Neuron (in vitro differentiated cells): ENCODE measurements around the gene LENEP.

ENCODE experiments used
- H2AFZ ChIP-seq: one replicate; pipeline ENCODE4 v1.6.1; 2013; ENCODE audit warnings: low read depth, mild to moderate bottlenecking, inconsistent platforms, low read length, moderate library complexity
- H3K27me3 ChIP-seq: one replicate; pipeline ENCODE4 v1.6.1; 2013; ENCODE audit warnings: low read length; ENCODE audit not compliant: insufficient read depth
- H3K36me3 ChIP-seq: one replicate; pipeline ENCODE4 v1.6.1; 2013; ENCODE audit warnings: low read length; ENCODE audit not compliant: insufficient read depth
- H3K4me1 ChIP-seq: one replicate; pipeline ENCODE4 v1.6.1; 2013; ENCODE audit warnings: low read length; ENCODE audit not compliant: insufficient read depth
- H3K4me3 ChIP-seq: 2 replicates; pipeline ENCODE4 v1.5.1; 2013; ENCODE audit warnings: mild to moderate bottlenecking, low read length, moderate library complexity
- H3K9me3 ChIP-seq: one replicate; pipeline ENCODE4 v1.6.1; 2013; ENCODE audit warnings: low read length

Gene LENEP

DNA sequence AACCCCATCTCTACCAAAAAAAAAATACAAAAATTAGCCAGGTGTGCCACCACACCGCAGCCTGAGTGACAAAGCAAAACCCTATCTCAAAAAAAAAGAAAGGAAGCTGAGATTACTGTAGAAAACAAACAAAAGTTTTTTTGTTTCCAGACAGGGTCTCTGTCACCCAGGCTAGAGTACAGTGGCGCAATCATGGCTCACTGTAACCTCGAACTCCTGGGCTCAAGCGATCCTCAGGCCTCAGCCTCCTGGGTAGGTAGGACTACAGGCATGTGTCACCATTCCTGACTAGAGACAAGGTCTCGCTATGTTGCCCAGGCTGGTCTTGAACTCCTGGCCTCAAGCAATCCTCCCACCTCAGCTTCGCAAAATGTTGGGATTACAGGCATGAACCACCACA is 29.0 kb upstream of the LENEP start:
- Histone ChIP-seq H3K27me3 (no peaks in the 10 kb centered on the region), H3K36me3 (peaks cover 48% of the 10 kb centered on the region), H3K9me3 (no peaks in the 10 kb centered on the region), H3K4me3 (no peak overlapping the region), H3K4me1 (peaks cover 32% of the 10 kb centered on the region), H2AFZ (no peak overlapping the region)

DNA sequence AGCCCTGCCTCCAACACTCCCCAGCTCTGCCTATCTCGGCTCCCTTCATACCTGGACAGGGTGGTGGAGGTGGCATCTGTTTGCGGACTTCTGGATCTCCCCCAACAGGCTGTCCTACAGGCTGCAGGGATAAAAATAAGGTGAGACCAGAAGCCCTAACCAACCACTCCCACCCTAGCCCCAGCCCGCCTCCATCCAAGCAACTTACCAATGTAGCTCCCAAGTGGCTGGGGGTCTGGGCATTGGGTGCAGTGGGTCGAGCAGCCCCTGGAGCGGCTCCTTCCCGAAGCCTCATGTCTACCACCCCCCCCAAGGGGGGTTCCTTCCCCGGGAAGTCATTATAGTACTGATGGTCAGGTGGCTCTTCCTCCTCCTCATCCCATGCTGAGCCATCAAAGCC is 27.3 kb upstream of the LENEP start:
- Histone ChIP-seq H3K4me3 (no peak overlapping the region), H2AFZ (no peak overlapping the region), H3K36me3 (peaks cover 44% of the 10 kb centered on the region), H3K27me3 (no peaks in the 10 kb centered on the region), H3K9me3 (no peaks in the 10 kb centered on the region), H3K4me1 (peaks cover 41% of the 10 kb centered on the region)

DNA sequence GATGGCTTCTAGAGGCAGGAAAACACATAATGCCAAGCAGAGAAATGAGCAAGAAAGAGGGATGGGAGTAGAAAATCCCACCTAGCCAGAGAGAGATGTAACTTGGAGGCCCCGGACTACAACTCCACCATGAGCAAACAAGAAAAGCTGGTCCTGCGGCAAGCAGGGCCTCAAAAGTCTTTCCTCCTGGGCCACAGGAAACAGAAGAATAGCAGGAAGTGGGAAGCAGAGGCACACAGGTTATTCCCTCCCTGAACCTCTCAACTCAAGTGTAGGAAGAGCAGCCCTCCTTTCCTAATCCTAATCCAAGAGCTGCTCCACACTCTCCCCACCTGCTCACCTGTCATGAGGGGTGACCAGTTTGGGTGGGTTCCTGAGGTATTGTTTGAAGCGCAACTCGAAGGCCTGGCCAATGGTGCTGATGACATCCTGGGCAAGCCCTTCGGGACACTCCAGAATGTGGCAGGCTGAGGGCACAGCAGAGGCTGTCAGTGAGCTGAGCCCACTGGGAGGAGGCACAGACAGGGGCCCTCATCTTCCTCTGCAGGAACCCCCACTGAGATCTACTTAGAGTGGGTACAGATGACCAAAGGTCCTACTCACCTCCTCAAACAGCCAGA is 25.9 kb upstream of the LENEP start:
- H3K4me3 ChIP-seq, result no peak overlapping the region
- no peak overlapping the region for H2AFZ ChIP-seq
- no peaks in the 10 kb centered on the region for H3K9me3 ChIP-seq
- H3K4me1 ChIP-seq, result peaks cover 44% of the 10 kb centered on the region
- peaks cover 44% of the 10 kb centered on the region for H3K36me3 ChIP-seq
- no peaks in the 10 kb centered on the region for H3K27me3 ChIP-seq

DNA sequence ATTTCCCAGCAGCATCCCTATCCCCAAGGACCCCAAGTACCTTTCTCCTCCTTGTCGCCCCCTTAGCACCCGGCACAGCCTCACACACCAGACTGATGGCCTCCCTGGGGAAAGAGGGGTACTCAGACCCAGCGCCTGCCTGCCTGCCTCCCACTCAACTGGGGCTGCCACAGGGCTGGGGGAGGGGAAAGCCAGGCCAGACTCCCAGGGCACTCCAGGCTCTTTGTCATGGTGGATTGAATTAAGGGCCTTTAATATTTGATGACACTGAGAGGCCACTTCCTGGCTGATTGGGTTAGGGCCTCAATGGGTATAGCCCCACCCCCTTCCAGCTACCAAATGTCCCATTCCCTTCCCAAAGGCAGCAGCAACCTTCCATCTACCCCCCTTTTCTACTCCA is 24.7 kb upstream of the LENEP start:
- H3K36me3 ChIP-seq, result peaks cover 37% of the 10 kb centered on the region
- H3K27me3 ChIP-seq, result no peaks in the 10 kb centered on the region
- H2AFZ ChIP-seq, result no peak overlapping the region
- no peaks in the 10 kb centered on the region for H3K9me3 ChIP-seq
- no peak overlapping the region for H3K4me3 ChIP-seq
- peaks cover 39% of the 10 kb centered on the region for H3K4me1 ChIP-seq

DNA sequence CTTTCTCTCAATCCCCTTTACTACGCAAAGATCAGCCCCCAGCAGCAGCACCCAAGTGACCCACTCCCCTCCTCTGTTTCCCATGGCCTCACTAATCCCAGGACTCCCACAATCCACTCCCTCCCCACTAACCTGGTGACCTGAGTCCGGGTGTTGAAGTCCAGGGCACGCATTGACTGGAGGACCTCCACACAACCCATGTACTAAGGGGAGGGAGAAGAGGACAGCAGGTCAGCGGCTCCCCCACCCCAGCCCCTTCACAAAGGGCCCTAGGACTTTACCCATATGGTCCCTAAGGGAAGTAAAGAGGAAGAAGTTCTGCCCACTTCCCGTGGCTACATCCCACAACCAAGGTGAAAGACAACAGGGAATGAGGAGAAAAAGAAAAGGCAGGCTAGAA is 24.1 kb upstream of the LENEP start:
- Histone ChIP-seq H3K9me3 (no peaks in the 10 kb centered on the region), H3K4me3 (peak overlapping the region; percentile 40)

DNA sequence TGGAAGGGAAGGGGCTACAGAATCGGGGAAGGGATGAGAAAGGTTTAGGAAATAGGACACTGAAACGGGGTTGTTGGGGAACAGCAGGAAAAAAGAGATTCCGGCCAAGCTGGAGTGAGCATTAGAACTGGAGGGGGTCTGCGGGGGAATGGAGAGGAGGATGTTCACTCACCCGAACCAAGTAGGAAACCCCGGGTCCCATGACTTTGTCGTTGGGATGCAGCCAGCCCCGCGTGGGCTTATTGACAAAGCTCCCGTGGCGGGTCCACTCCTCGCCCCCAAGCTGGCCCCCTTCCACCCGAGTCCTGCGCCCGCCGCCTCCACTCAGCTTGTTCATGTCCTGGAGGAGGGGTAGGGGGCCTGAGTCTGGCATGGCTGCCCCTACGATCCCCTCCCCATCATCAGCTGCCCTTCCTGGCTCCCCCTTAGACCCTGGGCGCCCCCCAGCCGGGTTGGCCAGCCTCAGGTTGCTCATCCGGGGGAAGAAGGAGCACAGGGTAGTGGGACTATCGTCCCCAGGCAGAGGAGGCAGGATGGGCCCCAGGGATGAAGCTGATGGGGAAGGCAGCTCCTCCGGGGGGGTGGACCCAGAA is 23.4 kb upstream of the LENEP start:
- H3K4me3 ChIP-seq, result peak overlapping the region; percentile 40
- no peak overlapping the region for H2AFZ ChIP-seq
- no peaks in the 10 kb centered on the region for H3K27me3 ChIP-seq
- H3K4me1 ChIP-seq, result peaks cover 39% of the 10 kb centered on the region
- no peaks in the 10 kb centered on the region for H3K9me3 ChIP-seq
- H3K36me3 ChIP-seq, result peaks cover 27% of the 10 kb centered on the region

More for the DNA sequence above, 24.1 kb upstream of the LENEP start:
- H3K36me3 ChIP-seq, result peaks cover 33% of the 10 kb centered on the region
- H3K27me3 ChIP-seq, result no peaks in the 10 kb centered on the region
- H3K4me1 ChIP-seq, result peaks cover 39% of the 10 kb centered on the region
- H2AFZ ChIP-seq, result no peak overlapping the region

DNA sequence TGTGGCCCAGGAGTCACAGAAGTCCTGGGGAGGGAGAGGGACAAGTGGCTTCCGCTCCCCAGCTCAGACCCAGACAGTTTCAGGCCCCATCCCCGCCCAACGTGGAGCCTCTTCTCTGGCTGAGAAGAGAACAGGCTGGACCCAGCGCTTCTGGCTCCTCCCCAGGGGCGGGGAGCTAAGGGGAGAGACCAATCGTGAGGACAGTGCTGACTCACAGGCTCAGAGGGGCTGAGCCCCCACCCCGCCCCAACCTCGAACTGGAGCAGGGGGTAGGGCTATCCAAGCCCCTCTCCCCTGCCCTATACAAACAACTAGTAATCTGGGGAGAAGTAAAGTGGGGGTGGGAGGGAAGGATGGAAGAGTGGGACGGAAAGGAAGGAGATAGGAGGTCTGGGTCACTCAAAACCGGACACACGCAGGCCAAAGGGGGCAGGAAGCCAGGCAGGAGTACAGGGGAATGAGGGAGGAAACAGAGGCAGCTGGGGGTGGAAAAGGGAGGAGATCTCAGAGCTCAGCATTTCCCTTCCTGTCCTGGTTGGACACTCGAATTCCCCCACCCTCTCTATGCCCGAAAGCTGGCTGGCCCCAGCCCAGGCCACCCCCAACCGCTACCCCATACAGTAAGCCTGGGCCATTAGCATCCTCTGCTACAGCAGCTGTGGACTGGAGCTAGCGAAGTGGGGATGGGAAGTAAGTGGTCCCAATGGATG is 22.6 kb upstream of the LENEP start, which contains the start of gene SHC1:
TSS of gene SHC1 (minus strand) at position 117 of the 710 bp plus-strand sequence. CDS start 221 bp downstream, outside the sequence.
- H3K27me3 ChIP-seq, result no peaks in the 10 kb centered on the region
- H3K36me3 ChIP-seq, result peaks cover 21% of the 10 kb centered on the region
- no peak within 1 kb of the TSS for H2AFZ ChIP-seq
- no peaks in the 10 kb centered on the region for H3K9me3 ChIP-seq
- peaks cover 44% of the 10 kb centered on the region for H3K4me1 ChIP-seq
- H3K4me3 ChIP-seq, result peak within 1 kb of the TSS; percentile 40

DNA sequence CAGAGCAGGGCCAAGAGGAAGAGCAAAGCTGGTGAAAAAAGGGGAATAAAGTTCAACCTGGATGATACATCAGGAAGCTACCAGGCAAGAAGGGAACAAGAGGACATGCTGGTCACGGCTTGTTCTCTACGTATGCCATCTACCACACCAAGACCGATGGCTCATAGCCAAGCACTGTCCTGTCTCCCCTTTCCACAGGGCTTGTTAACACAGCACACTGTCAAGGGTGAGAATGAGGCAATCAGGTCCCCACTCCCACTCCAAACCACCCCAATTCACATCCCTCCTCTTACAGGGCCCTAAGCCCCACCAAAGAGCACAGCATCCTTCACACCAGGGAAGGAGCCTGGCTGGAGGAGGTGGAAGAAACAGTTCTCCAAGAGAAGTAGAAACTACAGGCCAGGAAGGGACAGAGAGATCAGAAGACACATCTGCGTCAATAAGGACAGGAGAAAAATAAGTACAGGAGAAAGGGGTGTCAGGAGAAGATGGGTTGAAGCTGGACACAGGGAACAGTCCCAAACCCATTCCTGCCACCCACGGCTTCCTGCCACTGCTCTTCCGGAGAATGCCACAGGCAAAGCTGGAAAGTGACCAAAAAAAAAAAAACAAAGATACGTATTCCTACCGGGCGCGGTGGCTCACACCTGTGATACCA is 21.9 kb upstream of the LENEP start:
- Histone ChIP-seq H3K27me3 (no peaks in the 10 kb centered on the region), H2AFZ (no peak overlapping the region), H3K4me3 (peak overlapping the region; percentile 40), H3K36me3 (peaks cover 14% of the 10 kb centered on the region), H3K4me1 (peaks cover 51% of the 10 kb centered on the region), H3K9me3 (no peaks in the 10 kb centered on the region)

DNA sequence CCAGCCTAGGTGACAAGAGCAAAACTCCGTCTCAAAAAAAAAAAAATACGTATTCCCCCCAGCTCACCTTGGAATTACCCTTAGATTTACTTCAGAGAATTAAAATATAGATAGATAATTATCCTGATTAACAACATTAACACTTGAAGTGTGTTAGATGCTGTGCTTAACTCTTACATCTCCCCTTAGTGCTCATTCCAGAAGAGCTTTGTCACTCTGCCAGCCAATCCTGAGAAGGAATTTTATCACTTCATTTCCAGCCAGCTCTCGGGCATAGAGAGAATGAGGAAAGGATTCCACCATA is 21.2 kb upstream of the LENEP start:
- H3K27me3 ChIP-seq, result no peaks in the 10 kb centered on the region
- H3K36me3 ChIP-seq, result peaks cover 7% of the 10 kb centered on the region
- no peaks in the 10 kb centered on the region for H3K9me3 ChIP-seq
- no peak overlapping the region for H2AFZ ChIP-seq
- H3K4me1 ChIP-seq, result peaks cover 56% of the 10 kb centered on the region
- H3K4me3 ChIP-seq, result no peak overlapping the region

DNA sequence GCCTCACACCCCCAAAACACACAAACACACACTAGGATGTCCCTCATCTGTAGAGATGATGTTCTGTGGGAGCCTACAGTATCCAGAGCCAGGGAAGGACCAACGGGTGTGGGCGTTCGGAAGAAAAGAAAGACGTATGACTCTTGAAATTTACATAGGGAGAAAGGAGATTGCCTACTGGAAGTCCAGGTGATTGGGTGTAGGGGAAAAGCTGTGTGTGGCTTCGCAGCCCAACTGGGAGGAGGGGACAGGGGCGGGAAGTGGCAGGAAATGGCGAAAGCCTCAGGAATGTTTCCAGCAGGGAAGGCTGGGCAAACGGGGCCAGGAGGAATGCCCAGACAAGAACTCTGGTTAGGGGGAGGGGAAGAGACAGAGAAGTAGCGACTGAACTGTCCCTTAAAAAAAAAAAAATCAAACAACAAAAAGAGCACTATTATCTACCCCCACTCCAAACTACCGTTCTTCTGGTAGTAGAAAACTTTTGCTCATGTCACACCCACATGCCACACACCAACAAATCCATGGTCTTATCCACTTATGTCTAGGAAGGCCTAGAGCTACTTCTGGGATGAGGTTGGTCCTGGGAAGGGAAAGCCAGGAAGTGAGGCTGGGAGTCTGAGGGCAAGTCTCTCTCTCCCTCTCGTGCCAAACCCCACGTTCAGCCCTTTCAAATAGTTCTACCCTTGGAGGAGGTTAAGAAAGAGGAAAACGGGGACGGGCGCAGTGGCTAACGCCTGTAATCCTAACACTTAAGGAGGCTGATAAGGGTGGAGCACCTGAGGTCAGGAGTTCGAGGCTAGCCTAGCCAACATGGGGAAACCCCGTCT is 20.7 kb upstream of the LENEP start:
- H3K4me1 ChIP-seq, result peaks cover 56% of the 10 kb centered on the region
- H3K27me3 ChIP-seq, result no peaks in the 10 kb centered on the region
- no peak overlapping the region for H2AFZ ChIP-seq
- peak overlapping the region; percentile 3 for H3K4me3 ChIP-seq
- H3K9me3 ChIP-seq, result no peaks in the 10 kb centered on the region
- H3K36me3 ChIP-seq, result peaks cover 6% of the 10 kb centered on the region

DNA sequence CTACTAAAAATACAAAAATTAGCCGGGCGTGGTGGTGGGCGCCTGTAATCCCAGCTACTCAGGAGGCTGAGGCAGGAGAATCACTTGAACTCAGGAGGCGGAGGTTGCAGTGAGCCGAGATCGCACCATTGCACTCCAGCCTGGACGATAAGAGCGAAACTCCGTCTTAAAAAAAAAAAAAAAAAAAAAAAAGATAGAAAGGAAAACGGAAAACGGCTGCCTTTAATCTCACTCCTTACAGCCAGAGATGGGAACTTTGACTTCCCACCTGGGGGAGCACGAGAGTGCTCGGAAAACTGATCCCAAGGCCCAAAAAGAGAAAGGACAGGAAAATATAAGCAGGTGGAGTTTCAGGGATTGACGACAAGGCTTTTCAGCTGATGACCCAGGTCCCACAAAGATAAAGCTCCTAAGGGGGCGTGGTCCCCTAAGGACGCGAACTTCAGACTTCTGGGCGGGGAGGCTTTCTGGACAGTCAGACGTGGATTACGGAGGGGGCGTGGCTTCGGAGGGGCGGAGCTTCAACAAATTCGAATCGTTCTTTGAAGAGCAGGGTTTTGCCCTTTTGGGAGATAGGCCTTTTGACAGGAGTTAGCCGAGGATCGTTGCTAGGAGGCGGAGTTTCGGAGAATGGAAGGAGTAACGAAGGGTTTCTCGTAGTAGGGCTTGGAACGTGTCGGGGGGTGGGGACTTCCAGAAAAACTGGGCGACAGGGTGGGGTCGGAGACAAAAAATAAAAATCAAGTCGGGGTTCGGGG is 19.9 kb upstream of the LENEP start:
- no peaks in the 10 kb centered on the region for H3K9me3 ChIP-seq
- no peaks in the 10 kb centered on the region for H3K27me3 ChIP-seq
- H3K4me1 ChIP-seq, result peaks cover 55% of the 10 kb centered on the region
- peaks cover 8% of the 10 kb centered on the region for H3K36me3 ChIP-seq
- peak overlapping the region; percentile 89 for H3K4me3 ChIP-seq
- peak overlapping the region; percentile 46 for H2AFZ ChIP-seq

DNA sequence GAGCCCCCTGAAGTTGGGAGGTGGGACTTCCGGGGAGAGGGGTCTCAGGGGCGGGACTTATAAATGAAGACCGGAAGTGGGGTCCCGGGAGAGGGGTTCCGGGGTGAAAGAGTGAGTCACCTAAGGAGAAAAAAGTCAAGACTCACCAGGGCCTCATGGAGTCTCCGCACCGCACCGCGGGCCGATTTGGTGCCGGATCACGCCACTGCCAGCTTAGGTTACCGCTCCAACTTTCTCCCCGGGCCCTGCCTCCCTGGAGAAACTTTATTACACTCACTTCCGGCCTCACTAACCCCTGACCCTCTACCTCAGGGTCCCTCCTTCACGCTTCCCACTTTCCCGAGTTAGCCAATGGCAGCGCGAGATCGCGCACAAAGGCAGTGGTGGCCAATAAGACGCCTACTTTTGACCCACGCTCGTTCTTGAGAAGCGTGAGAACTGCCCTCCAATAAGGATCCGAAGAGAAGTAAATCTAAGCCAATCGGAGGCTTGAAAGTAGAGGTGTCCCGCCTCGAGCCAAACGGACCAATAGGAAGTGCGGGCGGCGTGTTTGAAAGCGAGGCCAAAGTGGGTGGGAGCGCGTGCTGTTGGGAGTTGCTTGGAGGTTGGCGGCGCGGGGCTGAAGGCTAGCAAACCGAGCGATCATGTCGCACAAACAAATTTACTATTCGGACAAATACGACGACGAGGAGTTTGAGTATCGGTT is 19.1 kb upstream of the LENEP start, which contains the start of gene CKS1B:
TSS of gene CKS1B (plus strand) at position 580 of the 706 bp plus-strand sequence. CDS start at position 645, 65 bp downstream.
- Histone ChIP-seq H2AFZ (peak within 1 kb of the TSS; percentile 46), H3K4me3 (peak within 1 kb of the TSS; percentile 89), H3K4me1 (peaks cover 50% of the 10 kb centered on the region), H3K27me3 (no peaks in the 10 kb centered on the region), H3K9me3 (no peaks in the 10 kb centered on the region), H3K36me3 (peaks cover 11% of the 10 kb centered on the region)
